HAP-1 (cell line): ENCODE data around the gene EN2.
"Not testable (repeated sequence)": the region's sequence is repeated elsewhere in the genome, so short reads cannot be mapped to it uniquely, and the experiment has no call there.

Experiments
- DNase-seq, 2 experiments: peaks; one replicate each; pipeline ENCODE4 v3.0.0-alpha.2; 2016 to 2020; ENCODE audit warnings: low spot score in 2 of 2
- H3K27me3 ChIP-seq: fragments of 250-450 bp; sonication (Bioruptor Pico); 2 replicates; pipeline ENCODE4 v1.5.1; 2020; ENCODE audit warnings: low read depth, mild to moderate bottlenecking, moderate library complexity
- H3K36me3 ChIP-seq: fragments of 250-450 bp; sonication (Bioruptor Pico); replicated peaks from 2 replicates; pipeline ENCODE4 v1.5.1; 2020; ENCODE audit warnings: mild to moderate bottlenecking
- H3K4me1 ChIP-seq: fragments of 250-450 bp; sonication (Bioruptor Pico); 2 replicates; pipeline ENCODE4 v1.5.1; 2020; ENCODE audit warnings: mild to moderate bottlenecking
- H3K4me3 ChIP-seq: fragments of 250-450 bp; sonication (Bioruptor Pico); 2 replicates; pipeline ENCODE4 v1.5.1; 2020; ENCODE audit warnings: mild to moderate bottlenecking, moderate library complexity
- H3K9me3 ChIP-seq: fragments of 250-450 bp; sonication (Bioruptor Pico); 2 replicates; pipeline ENCODE4 v1.5.1; 2020; ENCODE audit warnings: mild to moderate bottlenecking, moderate library complexity
- in situ Hi-C: fragments of 300-500 bp; cut with MboI; formaldehyde crosslinking; loops from 3 replicates; pipeline ENCODE4 v1.14.3; 2020; ENCODE audit warnings: low sequenced_read_pairs, inconsistent platforms, mixed read lengths

The EN2 gene

DNA sequence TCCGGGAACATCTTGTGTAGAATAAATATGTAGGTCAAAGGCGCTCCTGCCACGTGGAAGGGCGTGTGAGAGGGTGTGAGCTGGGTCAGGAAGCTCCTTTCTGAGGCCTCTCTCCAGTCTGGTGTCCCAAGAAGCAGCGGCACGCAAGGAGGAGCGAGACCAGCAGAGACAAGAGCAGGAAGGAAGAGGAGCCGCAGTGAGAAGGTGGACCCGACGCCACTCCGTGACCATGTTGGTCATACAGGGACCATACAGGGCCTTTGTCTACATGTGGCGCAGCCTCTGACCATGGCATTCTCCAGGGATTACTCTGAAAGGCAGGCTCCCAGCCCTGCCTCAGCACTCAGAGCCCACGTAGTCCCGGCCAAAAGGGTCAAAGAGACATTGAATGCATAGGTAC is 26.2 kb upstream of the EN2 start:
- no peaks in the 10 kb centered on the region for H3K36me3 ChIP-seq
- H3K27me3 ChIP-seq = peaks cover 5% of the 10 kb centered on the region
- no peak for DNase-seq
- H3K4me1 ChIP-seq = no peaks in the 10 kb centered on the region
- H3K9me3 ChIP-seq = no peaks in the 10 kb centered on the region
- in situ Hi-C loops = no loop called here
- no peak overlapping the region for H3K4me3 ChIP-seq

DNA sequence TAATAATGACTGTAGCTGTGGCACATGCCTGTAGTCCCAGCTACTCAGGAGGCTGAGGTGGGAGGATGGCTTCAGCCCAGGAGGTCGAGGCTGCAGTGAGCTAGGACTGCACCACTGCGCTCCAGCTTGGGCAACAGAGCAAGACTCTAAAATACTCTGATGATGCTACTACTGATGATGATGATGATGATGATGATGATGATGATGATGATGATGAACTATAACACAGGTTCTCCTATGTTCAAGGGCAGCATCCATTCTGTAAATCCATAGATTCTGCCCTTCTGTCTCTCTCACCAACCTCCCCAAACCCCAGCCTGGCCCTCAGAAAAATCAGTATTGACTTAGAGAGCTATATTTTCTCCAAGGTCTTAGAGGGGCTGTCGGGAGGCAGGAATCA is 22.8 kb upstream of the EN2 start:
- H3K36me3 ChIP-seq = no peaks in the 10 kb centered on the region
- H3K27me3 ChIP-seq = peaks cover 27% of the 10 kb centered on the region
- no peaks in the 10 kb centered on the region for H3K9me3 ChIP-seq
- no peaks in the 10 kb centered on the region for H3K4me1 ChIP-seq
- no peak for DNase-seq
- no peak overlapping the region for H3K4me3 ChIP-seq
- in situ Hi-C loops = no loop called here

DNA sequence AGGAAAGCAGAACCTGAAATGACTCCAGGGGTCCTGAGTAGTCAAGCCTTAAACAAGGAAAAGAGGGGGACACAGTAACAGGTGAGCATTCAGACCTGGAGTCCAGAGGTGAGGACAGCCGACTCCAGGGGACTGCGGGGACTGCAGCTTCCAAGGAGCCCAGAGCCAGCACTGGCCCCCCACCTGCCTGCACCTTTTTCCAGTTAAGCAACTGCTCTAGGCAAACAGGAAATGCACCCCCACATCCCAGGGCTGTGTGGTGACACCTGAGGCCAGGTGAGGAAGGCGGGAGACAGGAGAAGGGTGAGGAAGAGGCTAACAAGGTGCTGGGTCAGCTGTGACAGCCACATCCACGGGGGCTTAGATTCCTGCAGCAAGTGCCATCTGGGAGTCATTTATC is 20.1 kb upstream of the EN2 start:
- Histone ChIP-seq H3K4me3 (no peak overlapping the region), H3K9me3 (no peaks in the 10 kb centered on the region), H3K36me3 (no peaks in the 10 kb centered on the region), H3K27me3 (peaks cover 26% of the 10 kb centered on the region), H3K4me1 (no peaks in the 10 kb centered on the region)
- in situ Hi-C loops = no loop called here
- DNase-seq = no peak

DNA sequence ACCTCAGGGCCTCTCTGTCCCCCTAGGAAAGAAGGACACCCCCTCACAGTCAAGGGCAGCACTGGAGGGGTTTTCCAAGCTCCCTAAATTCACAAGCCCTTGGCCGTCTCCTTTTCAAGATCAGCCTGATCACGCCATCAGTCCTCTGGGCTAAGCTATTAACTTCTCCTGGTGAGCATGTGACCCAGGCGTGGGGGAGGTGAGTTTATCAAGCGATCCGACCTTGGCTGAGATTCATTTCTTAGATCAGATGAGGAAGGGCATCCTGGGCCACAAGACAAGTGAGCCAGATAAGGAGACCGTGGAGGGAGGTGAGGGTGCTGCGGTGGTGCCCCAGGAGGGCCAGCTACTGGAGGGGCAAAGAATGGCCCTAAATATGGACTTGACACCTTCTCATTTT is 19.2 kb upstream of the EN2 start:
- DNase-seq = no peak
- H3K9me3 ChIP-seq = no peaks in the 10 kb centered on the region
- no peak overlapping the region for H3K4me3 ChIP-seq
- H3K36me3 ChIP-seq = no peaks in the 10 kb centered on the region
- no peaks in the 10 kb centered on the region for H3K4me1 ChIP-seq
- in situ Hi-C loops = no loop called here
- H3K27me3 ChIP-seq = peaks cover 26% of the 10 kb centered on the region

DNA sequence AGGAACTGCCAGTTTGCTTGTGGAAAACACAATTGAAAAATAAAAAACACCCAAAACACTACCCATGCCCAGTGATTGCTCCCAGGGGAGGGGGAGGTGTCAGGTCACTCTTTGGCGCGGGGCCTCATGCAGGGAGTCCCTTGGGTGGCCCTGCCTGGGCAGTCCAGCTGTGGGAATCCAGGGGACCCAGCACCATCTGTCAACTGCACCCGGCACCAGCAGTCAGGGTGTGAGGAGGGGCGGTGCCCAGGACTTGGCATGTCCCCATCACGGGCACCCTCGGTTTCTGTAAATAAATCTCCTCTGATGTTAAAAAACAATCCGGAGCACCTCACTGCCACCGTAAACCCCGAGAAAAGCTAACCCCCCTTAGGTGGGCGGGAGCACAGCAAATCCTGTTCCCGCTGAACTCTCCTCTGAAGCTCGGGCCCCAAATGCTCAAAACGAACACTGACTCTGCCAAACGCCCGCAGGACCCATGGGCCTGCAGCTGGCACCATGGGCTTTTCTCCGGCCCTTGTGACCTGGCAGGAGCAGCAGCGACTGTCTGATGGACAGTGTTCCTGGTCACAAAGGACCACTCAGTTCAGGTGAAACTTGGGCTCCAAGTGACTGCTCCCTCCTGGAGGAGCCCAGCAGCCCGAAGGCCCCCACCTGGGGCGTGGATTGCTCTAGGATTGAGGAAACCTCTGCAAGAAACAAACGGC is 18.5 kb upstream of the EN2 start:
- no peak for DNase-seq
- Histone ChIP-seq H3K4me3 (no peak overlapping the region), H3K27me3 (peaks cover 26% of the 10 kb centered on the region), H3K36me3 (no peaks in the 10 kb centered on the region), H3K4me1 (no peaks in the 10 kb centered on the region), H3K9me3 (no peaks in the 10 kb centered on the region)
- in situ Hi-C loops = no loop called here

DNA sequence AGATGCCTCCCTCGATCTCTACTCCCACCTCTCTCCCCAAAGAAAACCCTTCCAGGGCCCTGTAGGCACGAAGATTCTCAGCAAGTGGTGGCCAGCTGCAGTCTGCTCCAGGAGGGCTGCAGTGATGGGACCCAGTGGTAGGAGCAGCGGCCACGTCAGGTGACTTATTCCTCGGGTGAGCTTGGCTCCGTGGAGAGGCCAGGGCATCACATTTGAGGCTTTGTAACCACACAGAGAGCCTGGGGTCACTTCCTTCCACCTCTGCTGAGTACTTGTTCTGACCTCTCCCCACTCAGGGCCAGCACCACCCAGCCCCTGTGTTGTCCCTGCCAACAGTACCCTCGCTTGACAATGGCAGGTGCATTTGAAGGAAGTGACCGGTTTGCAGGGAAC is 17.9 kb upstream of the EN2 start:
- in situ Hi-C loops = no loop called here
- H3K27me3 ChIP-seq = peaks cover 26% of the 10 kb centered on the region

DNA sequence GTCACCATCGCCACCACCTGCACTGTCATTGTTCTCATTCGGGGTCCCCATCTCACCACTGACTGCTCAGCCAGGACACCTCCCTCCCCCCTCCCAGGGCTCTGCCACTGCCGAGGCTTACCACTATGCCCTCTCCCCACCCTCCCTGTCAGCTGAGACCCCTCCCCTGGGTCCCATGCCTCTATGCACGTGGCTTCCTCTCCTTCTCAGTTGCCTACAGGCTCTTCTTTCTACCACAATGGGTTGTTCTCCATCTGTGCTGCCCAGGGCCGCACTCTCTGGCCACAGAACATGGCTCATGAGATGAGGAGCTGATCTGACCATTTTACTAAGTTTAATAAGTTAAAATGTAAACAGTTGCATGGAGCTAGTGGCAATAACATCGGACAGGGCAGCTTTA is 16.1 kb upstream of the EN2 start:
- DNase-seq = no peak
- H3K4me3 ChIP-seq = no peak overlapping the region
- H3K36me3 ChIP-seq = no peaks in the 10 kb centered on the region
- in situ Hi-C loops = no loop called here
- H3K4me1 ChIP-seq = no peaks in the 10 kb centered on the region
- peaks cover 26% of the 10 kb centered on the region for H3K27me3 ChIP-seq
- H3K9me3 ChIP-seq = no peaks in the 10 kb centered on the region

More for the DNA sequence above, 17.9 kb upstream of the EN2 start:
- no peaks in the 10 kb centered on the region for H3K9me3 ChIP-seq
- no peaks in the 10 kb centered on the region for H3K36me3 ChIP-seq
- no peaks in the 10 kb centered on the region for H3K4me1 ChIP-seq
- no peak overlapping the region for H3K4me3 ChIP-seq
- DNase-seq = no peak

DNA sequence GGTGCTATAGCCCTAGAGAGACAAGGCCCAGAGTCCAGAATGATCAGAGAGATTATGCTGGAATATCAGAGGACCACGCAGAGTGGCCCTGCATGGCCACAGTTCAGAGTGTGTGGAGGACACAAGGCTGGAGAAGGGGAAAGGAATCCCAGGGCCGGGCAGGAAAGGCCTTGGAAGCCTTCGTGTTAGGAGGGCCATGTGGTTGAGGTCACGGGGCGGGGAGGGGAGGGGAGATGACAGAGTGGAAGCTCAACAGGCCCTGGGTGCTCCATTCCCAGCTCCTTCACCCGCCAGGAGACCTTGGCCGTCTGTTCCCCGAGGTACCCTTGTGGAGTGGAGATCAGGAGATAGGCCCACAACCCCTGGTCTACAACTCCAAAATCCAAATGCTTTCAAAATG is 13.2 kb upstream of the EN2 start:
- Histone ChIP-seq H3K4me1 (no peaks in the 10 kb centered on the region), H3K9me3 (no peaks in the 10 kb centered on the region), H3K27me3 (peaks cover 32% of the 10 kb centered on the region), H3K36me3 (no peaks in the 10 kb centered on the region), H3K4me3 (no peak overlapping the region)
- in situ Hi-C loops = no loop called here
- DNase-seq = no peak

DNA sequence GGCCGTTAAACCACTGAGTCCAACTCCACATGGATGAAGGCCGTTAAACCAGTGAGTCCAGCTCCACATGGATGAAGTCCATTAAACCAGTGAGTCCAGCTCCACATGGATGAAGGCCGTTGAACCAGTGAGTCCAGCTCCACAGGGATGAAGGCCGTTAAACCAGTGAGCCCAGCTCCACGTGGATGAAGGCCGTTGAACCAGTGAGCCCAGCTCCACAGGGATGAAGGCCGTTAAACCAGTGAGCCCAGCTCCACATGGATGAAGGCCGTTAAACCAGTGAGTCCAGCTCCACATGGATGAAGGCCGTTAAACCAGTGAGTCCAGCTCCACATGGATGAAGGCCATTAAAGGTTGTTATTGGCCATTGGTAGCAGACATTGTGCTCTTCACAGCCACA is 12.3 kb upstream of the EN2 start:
- H3K4me3 ChIP-seq, H3K4me1 ChIP-seq, DNase-seq, H3K36me3 ChIP-seq, H3K9me3 ChIP-seq, in situ Hi-C loops: not testable (repeated sequence)
- peaks cover 33% of the 10 kb centered on the region for H3K27me3 ChIP-seq

DNA sequence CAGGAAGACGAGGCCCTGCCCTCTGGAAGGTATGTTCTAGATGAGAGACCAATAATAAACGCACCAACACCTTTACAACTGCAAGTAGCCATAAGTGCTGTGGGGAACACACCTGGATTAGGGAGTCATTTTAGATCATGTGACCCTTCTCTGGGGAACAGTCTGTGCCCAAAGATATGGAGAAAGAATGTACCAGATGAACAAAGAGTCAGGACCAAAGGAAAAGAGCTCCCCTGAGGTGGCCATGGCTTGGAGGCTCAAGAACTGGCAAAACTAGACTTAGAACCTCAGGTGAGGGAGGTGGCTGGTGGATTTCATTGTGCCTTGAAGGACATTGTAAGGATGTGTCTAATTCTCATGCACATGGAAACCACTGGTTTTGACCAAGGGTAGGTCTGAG is 10.3 kb upstream of the EN2 start:
- DNase-seq = no peak
- no peaks in the 10 kb centered on the region for H3K4me1 ChIP-seq
- H3K4me3 ChIP-seq = no peak overlapping the region
- H3K27me3 ChIP-seq = peaks cover 53% of the 10 kb centered on the region
- H3K36me3 ChIP-seq = no peaks in the 10 kb centered on the region
- H3K9me3 ChIP-seq = no peaks in the 10 kb centered on the region
- in situ Hi-C loops = no loop called here

DNA sequence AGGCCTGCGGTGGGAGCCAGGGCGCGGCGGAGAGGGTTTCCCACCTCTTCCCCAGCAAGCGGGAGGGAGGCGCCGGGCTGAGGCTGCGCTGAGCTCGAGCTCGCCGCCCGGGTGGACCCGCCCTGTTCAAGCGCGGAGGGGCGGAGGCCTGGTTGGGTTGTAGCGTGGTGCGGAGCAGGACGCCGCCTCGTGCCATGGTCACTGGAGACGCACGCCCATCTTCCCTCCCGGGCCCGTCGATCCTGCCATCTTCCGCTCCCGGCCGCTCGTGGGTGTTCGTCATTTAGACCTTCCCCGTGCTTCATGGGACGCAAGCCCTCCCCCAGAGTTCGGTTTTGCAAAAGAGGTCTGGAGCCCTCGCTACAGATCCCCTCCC is 9.3 kb upstream of the EN2 start:
- Histone ChIP-seq H3K9me3 (no peaks in the 10 kb centered on the region), H3K4me3 (no peak overlapping the region), H3K27me3 (peaks cover 63% of the 10 kb centered on the region), H3K36me3 (no peaks in the 10 kb centered on the region), H3K4me1 (no peaks in the 10 kb centered on the region)
- in situ Hi-C loops = no loop called here
- DNase-seq = no peak

DNA sequence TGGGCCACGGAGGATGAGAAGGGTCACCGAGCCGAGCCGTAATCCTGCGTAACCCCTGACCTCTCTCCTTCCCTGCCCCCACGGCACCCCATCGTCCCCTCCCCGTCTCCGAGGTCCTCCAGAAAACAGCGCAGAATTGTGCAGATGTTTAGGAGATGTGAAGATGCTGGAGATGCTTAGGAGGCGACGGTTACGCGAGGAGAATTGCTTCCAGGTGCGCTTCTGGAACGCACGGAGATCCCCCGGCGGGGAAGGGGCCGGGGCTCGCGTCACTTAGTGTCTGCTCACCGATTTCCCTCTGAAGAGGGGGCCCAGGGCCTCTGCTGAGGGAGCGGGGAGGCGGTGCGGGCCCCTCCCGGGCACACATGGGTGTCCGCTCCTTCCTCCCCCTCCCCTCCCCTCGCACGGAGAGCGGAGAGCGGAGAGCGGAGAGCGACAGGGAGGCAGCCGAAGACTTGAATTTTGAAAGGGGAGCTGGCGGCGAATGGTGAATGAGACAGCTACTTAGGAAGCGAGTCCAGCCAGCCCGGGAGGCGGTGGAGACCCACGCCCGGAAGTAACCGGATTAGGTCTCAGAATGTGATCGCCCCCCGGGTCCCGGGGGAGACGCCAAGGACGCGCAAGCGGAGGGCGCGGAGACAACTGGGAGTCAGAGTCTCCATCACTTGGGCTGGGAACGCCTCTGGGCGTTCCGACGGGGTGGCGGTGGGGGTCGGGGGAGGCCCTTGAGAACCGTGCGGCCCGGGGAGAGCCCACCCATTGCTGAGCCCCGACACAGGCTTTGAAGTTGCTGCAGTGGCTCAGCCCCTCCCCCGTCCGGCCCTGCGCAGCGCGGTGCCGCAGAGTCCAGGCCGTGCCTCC is 8.7 kb upstream of the EN2 start:
- no peaks in the 10 kb centered on the region for H3K4me1 ChIP-seq
- in situ Hi-C loops = no loop called here
- peaks cover 67% of the 10 kb centered on the region for H3K27me3 ChIP-seq
- H3K4me3 ChIP-seq = no peak overlapping the region
- H3K36me3 ChIP-seq = no peaks in the 10 kb centered on the region
- DNase-seq = no peak
- no peaks in the 10 kb centered on the region for H3K9me3 ChIP-seq

DNA sequence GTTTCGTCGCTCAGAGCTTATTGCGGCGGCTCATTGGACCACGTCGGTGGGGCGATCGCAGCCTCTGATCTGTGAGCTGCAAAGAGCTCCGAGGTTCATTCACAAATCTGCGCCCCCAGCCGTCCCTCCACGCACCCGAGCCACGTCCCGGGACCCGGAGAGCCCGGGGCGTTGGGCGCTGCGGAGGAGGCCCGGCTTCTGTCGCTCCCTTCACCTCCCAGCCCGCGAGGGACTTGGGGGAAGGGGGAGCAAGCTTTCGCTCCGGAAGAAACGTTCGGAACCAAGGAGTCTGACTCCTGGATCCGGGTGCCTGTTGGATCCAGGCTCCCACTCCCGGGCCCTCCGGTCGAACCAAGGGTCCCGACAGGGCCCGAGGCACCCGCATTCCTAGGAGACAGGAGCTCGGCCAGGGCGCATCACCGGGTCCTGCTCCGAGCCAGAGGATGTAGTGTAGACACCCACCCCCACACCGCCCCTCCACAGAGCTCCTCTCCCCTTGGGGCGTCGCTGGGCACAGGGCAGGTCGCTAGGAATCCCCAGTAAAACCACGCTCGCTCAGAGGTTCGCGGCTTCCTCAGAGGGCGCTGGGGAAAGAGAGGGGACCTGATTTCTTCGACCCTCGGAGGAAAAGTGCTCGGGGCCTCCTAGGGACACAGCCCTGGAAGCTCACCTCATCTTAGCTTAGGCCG is 7.9 kb upstream of the EN2 start:
- Histone ChIP-seq H3K36me3 (no peaks in the 10 kb centered on the region), H3K4me3 (no peak overlapping the region), H3K9me3 (no peaks in the 10 kb centered on the region), H3K4me1 (no peaks in the 10 kb centered on the region), H3K27me3 (peaks cover 75% of the 10 kb centered on the region)
- DNase-seq = no peak
- in situ Hi-C loops = no loop called here

DNA sequence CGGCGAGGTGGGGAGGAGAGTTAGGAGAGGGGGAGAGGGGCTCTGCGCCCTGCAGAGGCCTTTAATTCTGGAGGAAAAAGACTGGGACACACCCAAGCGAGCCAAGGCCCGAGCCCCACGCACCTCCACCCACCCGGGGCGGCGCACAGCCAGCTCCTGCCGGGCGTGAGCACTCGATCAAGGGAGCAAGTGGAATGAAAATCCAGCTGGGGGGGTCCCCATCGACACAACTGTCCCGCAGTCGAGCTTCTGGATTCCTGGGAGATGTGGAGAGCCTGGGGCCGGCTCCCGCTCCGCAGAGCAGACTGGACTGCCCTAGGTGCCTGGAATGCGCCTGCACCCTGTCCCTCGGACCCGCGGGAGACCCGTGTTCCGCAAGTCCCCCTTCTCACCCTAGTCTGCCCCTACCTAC is 7.4 kb upstream of the EN2 start:
- H3K9me3 ChIP-seq = no peaks in the 10 kb centered on the region
- in situ Hi-C loops = no loop called here
- no peaks in the 10 kb centered on the region for H3K36me3 ChIP-seq
- no peak for DNase-seq
- H3K4me3 ChIP-seq = no peak overlapping the region
- H3K4me1 ChIP-seq = no peaks in the 10 kb centered on the region
- H3K27me3 ChIP-seq = peaks cover 78% of the 10 kb centered on the region
